ENCODE data around the gene COBLL1.

COBLL1 gene

DNA sequence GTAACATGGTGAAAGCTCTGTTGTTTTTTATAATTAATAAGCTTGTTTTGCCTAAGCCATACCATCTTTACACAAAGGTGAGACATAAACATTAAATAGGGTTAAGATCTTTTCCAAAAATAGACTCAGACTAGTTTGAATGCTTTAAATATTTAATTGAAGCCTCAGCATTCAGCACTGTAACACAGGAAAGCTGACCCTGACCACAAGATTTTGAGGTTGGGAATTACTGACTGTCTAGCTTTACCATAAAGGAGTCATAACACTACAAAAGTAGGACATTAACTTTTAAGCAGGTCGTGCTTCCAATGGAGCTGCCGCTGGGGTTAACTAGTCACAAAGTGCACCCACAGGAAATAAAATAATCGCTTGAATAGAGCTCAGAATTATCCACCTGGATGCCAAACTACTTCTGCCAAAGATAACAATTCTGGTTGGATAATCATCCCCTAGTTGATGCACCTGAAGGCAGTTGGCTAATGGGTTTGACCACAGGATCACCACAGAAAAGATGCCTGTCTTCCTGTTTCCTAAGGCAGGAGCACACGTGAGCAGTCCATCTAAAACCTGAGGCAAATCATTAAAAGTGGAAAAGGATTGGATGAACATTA, 106.2 kb downstream of the COBLL1 start:
- TF ChIP-seq, protein P1, sequence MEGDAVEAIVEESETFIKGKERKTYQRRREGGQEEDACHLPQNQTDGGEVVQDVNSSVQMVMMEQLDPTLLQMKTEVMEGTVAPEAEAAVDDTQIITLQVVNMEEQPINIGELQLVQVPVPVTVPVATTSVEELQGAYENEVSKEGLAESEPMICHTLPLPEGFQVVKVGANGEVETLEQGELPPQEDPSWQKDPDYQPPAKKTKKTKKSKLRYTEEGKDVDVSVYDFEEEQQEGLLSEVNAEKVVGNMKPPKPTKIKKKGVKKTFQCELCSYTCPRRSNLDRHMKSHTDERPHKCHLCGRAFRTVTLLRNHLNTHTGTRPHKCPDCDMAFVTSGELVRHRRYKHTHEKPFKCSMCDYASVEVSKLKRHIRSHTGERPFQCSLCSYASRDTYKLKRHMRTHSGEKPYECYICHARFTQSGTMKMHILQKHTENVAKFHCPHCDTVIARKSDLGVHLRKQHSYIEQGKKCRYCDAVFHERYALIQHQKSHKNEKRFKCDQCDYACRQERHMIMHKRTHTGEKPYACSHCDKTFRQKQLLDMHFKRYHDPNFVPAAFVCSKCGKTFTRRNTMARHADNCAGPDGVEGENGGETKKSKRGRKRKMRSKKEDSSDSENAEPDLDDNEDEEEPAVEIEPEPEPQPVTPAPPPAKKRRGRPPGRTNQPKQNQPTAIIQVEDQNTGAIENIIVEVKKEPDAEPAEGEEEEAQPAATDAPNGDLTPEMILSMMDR (IDR thresholded peaks at IDR 0.05; ENCODE audit: low read length): no peak
- TF ChIP-seq EZH2 (IDR thresholded peaks at IDR 0.05; ENCODE audit: borderline replicate concordance, low read length): no peak
- Histone ChIP-seq H3K9ac (ENCODE audit: low read length) (no peak overlapping the region), H3K9me3 (ENCODE audit: low read length) (no peaks in the 10 kb centered on the region), H2AFZ (ENCODE audit: low read length) (no peak overlapping the region), H3K4me3 (ENCODE audit: low read depth, low read length, poor library complexity, severe bottlenecking) (no peak overlapping the region), H3K27ac (ENCODE audit: low read depth, low read length, poor library complexity, severe bottlenecking) (no peak overlapping the region), H3K36me3 (ENCODE audit: insufficient read depth, low read length) (no peaks in the 10 kb centered on the region), H3K4me1 (ENCODE audit: insufficient read depth, low read length, severe bottlenecking) (no peaks in the 10 kb centered on the region), H3F3A (ENCODE audit: insufficient read depth, low read length) (no peaks in the 10 kb centered on the region), H3K4me2 (ENCODE audit: low read length) (no peak overlapping the region), H3K27me3 (ENCODE audit: insufficient read depth, low read length) (no peaks in the 10 kb centered on the region), H3K9me2 (ENCODE audit: low read depth, low read length) (no peaks in the 10 kb centered on the region), H3K79me2 (ENCODE audit: insufficient read depth, low read length) (no peaks in the 10 kb centered on the region), H4K20me1 (ENCODE audit: insufficient read depth, low read length) (no peaks in the 10 kb centered on the region)

DNA sequence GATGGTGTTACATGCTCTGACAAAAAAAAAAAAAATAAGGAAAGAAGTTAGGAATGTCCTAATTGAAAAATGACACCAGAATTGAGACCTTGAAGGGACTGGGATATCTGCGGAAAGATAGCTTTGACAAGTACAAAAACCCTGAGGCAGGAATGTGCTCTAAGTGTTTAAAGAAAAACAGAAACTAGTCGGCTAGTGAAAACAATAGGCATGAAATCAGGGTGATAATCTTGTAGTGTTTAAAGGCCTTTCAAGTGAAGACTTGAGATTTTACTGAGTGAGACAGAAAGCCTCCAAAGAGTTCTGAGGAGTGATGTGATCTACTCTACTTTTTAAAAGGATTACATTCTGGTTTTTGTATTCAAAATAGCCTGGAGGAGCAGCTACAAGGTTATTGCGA, 107.4 kb downstream of the COBLL1 start:
- Histone ChIP-seq H3K4me3 (ENCODE audit: low read depth, low read length, poor library complexity, severe bottlenecking) (no peak overlapping the region), H3K27ac (ENCODE audit: low read depth, low read length, poor library complexity, severe bottlenecking) (no peak overlapping the region)

DNA sequence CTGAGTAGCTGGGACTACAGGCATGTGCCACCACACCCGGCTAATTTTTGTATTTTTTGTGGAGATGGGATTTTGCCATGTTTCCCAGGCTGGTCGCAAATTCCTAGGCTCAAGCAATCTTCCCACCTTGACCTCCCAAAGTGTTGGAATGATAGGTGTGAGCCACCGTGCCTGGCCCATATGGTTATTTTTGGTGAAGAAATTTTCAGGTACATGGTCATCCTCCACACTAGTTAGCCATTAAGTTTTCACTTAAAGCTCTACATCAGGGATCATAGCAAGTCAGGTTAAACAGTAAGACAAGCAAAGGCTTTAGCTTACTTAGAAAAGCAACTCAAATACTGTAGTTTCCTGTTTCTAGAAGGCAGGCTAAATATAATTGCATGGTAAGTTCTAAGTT, 116.1 kb downstream of the COBLL1 start:
- Histone ChIP-seq H3K9ac (ENCODE audit: low read length) (no peak overlapping the region), H3K79me2 (ENCODE audit: insufficient read depth, low read length) (no peaks in the 10 kb centered on the region), H2AFZ (ENCODE audit: low read length) (no peak overlapping the region)

More for the DNA sequence above, 107.4 kb downstream of the COBLL1 start:
- Histone ChIP-seq H3K4me1 (ENCODE audit: insufficient read depth, low read length, severe bottlenecking) (no peaks in the 10 kb centered on the region), H3K9me3 (ENCODE audit: low read length) (no peaks in the 10 kb centered on the region), H3K9ac (ENCODE audit: low read length) (no peak overlapping the region), H3K79me2 (ENCODE audit: insufficient read depth, low read length) (no peaks in the 10 kb centered on the region), H2AFZ (ENCODE audit: low read length) (no peak overlapping the region), H3F3A (ENCODE audit: insufficient read depth, low read length) (no peaks in the 10 kb centered on the region), H4K20me1 (ENCODE audit: insufficient read depth, low read length) (no peaks in the 10 kb centered on the region), H3K9me2 (ENCODE audit: low read depth, low read length) (no peaks in the 10 kb centered on the region), H3K4me2 (ENCODE audit: low read length) (no peak overlapping the region), H3K27me3 (ENCODE audit: insufficient read depth, low read length) (no peaks in the 10 kb centered on the region), H3K36me3 (ENCODE audit: insufficient read depth, low read length) (no peaks in the 10 kb centered on the region)
- no peak for TF ChIP-seq EZH2 (IDR thresholded peaks at IDR 0.05; ENCODE audit: borderline replicate concordance, low read length)
- TF ChIP-seq, protein P1 (IDR thresholded peaks at IDR 0.05; ENCODE audit: low read length): no peak

More for the DNA sequence above, 116.1 kb downstream of the COBLL1 start:
- Histone ChIP-seq H3F3A (ENCODE audit: insufficient read depth, low read length) (no peaks in the 10 kb centered on the region), H3K27me3 (ENCODE audit: insufficient read depth, low read length) (no peaks in the 10 kb centered on the region), H3K4me2 (ENCODE audit: low read length) (no peak overlapping the region), H3K36me3 (ENCODE audit: insufficient read depth, low read length) (no peaks in the 10 kb centered on the region), H3K9me3 (ENCODE audit: low read length) (no peaks in the 10 kb centered on the region), H4K20me1 (ENCODE audit: insufficient read depth, low read length) (no peaks in the 10 kb centered on the region), H3K4me3 (ENCODE audit: low read depth, low read length, poor library complexity, severe bottlenecking) (no peak overlapping the region), H3K9me2 (ENCODE audit: low read depth, low read length) (no peaks in the 10 kb centered on the region), H3K4me1 (ENCODE audit: insufficient read depth, low read length, severe bottlenecking) (no peaks in the 10 kb centered on the region), H3K27ac (ENCODE audit: low read depth, low read length, poor library complexity, severe bottlenecking) (no peak overlapping the region)
- TF ChIP-seq, protein P1 (IDR thresholded peaks at IDR 0.05; ENCODE audit: low read length): no peak
- TF ChIP-seq EZH2 (IDR thresholded peaks at IDR 0.05; ENCODE audit: borderline replicate concordance, low read length): no peak

All from OCI-LY1 (cell line).